Measurements from ENCODE around the gene BCAS1. TPM values are rescaled to one million over a fixed set of nuclear protein-coding genes. Genes with fewer than 3 reads are reported as not detected.

The BCAS1 gene, protein sequence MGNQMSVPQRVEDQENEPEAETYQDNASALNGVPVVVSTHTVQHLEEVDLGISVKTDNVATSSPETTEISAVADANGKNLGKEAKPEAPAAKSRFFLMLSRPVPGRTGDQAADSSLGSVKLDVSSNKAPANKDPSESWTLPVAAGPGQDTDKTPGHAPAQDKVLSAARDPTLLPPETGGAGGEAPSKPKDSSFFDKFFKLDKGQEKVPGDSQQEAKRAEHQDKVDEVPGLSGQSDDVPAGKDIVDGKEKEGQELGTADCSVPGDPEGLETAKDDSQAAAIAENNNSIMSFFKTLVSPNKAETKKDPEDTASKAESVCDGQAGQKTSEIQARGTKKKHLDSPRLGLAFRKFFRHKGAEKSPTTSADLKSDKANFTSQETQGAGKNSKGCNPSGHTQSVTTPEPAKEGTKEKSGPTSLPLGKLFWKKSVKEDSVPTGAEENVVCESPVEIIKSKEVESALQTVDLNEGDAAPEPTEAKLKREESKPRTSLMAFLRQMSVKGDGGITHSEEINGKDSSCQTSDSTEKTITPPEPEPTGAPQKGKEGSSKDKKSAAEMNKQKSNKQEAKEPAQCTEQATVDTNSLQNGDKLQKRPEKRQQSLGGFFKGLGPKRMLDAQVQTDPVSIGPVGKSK
- total RNA-seq: 1 to 10 TPM in 1 of 7 donors, under 1 TPM in 4, not detected in 2; 0.23 to 1.3 (median 0.44) TPM
- polyA plus RNA-seq: under 1 TPM; 0.33 to 0.99 (median 0.93) TPM
- long read RNA-seq, donor 1: 0 reads
- long read RNA-seq, donor 2: 0 reads

DNA sequence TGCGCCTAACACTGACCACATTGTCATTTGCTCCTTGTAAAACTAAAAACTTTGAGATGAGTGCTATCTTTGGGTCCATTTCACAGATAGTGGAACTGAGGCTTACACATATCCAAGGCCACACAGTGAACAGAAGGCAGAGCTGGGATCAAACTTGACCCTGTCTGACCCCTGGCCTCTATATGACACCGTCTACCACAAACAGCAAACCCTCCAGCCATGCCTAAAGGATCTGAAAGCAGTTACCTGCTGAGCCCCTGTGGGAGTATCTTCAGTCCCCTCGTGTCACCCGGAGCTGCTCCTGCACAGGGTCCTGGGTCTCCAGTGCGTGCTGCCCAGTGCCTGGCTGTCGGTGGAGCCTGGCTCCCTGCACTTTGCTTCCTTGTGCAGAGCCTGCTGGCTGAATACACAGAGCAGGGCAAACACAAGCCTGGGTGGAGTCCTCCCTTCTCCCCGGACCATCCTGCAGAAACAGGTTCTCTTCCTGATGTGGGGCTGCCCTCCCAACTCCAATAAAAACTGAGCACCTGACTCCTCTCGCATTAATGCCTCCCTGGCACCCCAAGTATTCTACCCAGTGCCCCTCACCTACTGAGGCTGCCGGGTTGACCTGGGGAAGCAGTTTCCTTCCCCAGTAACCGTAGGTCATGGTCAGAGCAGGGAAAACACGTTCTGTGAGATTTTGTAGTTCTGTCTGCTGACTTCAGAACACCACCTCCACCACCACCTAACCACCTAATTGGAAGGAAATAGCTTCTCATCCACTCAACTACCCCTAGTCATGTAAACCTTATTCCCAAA is at the start of gene BCAS1:
TSS of gene BCAS1 (minus strand) at position 408 of the 801 bp plus-strand sequence. CDS start 11,876 bp downstream, outside the sequence.
- TF ChIP-seq POLR2A (IDR thresholded peaks at IDR 0.05) (no peak), POLR2AphosphoS5 (IDR thresholded peaks at IDR 0.05) (no peak)
- TF ChIP-seq, protein P1, sequence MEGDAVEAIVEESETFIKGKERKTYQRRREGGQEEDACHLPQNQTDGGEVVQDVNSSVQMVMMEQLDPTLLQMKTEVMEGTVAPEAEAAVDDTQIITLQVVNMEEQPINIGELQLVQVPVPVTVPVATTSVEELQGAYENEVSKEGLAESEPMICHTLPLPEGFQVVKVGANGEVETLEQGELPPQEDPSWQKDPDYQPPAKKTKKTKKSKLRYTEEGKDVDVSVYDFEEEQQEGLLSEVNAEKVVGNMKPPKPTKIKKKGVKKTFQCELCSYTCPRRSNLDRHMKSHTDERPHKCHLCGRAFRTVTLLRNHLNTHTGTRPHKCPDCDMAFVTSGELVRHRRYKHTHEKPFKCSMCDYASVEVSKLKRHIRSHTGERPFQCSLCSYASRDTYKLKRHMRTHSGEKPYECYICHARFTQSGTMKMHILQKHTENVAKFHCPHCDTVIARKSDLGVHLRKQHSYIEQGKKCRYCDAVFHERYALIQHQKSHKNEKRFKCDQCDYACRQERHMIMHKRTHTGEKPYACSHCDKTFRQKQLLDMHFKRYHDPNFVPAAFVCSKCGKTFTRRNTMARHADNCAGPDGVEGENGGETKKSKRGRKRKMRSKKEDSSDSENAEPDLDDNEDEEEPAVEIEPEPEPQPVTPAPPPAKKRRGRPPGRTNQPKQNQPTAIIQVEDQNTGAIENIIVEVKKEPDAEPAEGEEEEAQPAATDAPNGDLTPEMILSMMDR (IDR thresholded peaks at IDR 0.05 in 8 of 11, conservative IDR thresholded peaks at IDR 0.05 in 3 of 11): no peak
- intact Hi-C loops (cut with DNase I; ENCODE audit: low total_unique reads): no loop called here
- H3K4me1 ChIP-seq: no peaks in the 10 kb centered on the region
- 65 to 83% (median 76%) methylated on average over 7 to 11 of the region's 11 CpGs for WGBS, 5 donors
- no peaks in the 10 kb centered on the region for H3K9me3 ChIP-seq
- H3K27me3 ChIP-seq (replicated peaks in 1 of 7): no peaks in the 10 kb centered on the region
- H3K36me3 ChIP-seq: no peaks in the 10 kb centered on the region
- no peak within 1 kb of the TSS for H3K27ac ChIP-seq
- DNase-seq: no peak
- no peak within 1 kb of the TSS for H3K4me3 ChIP-seq

DNA sequence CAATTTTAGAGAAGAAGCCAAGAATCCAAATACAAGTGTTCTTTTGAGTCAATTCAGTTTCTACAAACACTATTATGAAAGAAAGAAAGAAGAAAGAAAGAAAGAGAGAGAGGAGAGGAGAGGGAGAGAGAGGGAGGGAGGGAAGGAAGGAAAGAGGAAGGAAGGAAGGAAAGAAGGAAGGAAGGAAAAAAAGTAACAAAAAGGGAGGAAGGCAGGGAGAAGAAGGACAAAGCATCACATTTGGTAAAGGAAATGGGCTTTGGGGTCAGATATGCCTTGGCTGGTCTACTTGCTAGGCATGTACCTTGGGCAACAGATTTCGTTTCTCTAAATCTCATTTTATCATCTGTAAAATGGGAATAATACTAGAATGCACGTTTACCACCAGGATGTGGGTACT is 49.4 kb upstream of the BCAS1 start:
- TF ChIP-seq POLR2A (IDR thresholded peaks at IDR 0.05) (no peak), POLR2AphosphoS5 (IDR thresholded peaks at IDR 0.05) (no peak)
- TF ChIP-seq, protein P1 (IDR thresholded peaks at IDR 0.05 in 8 of 11, conservative IDR thresholded peaks at IDR 0.05 in 3 of 11): no peak
- H3K4me3 ChIP-seq: no peak overlapping the region
- H3K4me1 ChIP-seq: peaks cover 0 to 10% (median 0%) of the 10 kb centered on the region in 6 donors
- H3K36me3 ChIP-seq: no peaks in the 10 kb centered on the region
- H3K9me3 ChIP-seq: no peaks in the 10 kb centered on the region
- H3K27ac ChIP-seq: no peak overlapping the region
- intact Hi-C loops (cut with DNase I; ENCODE audit: low total_unique reads): no loop called here
- H3K27me3 ChIP-seq (replicated peaks in 1 of 7): no peaks in the 10 kb centered on the region
- 50 to 76% (median 64%) methylated on average over 2 of the region's 2 CpGs for WGBS, 5 donors
- DNase-seq: no peak

DNA sequence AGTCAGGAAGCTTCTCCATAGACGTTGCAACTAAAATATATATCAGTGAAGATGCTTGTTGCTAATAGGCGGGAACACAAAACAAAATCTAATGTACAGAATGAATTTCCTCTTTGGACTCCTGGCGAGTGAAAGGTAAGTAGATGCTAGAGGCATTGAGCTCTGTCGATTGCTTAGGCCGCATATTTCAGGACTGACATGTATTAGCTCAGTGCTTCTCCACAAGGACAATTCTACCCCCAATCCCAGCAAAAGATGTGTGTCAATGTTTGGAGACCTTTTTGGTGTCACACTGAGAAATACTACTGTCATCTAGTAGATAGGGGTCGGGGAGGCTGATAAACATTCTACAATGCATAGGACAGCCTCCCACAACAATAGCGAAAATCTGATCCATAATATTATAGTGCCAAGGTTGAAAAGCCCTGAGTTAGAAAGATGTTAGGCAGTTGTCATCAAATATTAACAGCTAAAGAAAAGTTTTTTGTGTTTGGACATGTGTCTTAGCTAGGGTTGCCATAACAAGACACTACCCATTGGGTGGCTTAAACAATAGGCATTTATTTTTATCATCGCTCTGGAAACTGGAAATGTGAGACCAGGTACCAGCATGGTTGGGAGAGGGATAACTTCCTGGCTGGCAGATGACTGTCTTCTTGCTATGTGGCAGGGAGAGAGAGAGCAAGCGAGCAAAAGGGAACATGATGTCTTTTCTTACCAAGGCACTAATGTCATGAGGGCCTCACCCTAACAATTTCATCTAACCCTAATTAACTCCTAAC is 48.0 kb upstream of the BCAS1 start:
- no peak overlapping the region for H3K27ac ChIP-seq
- H3K9me3 ChIP-seq: no peaks in the 10 kb centered on the region
- H3K36me3 ChIP-seq: no peaks in the 10 kb centered on the region
- 77 to 83% (median 78%) methylated on average over 9 of the region's 9 CpGs for WGBS, 5 donors
- DNase-seq: no peak
- intact Hi-C loops (cut with DNase I; ENCODE audit: low total_unique reads): no loop called here
- no peak for TF ChIP-seq POLR2AphosphoS5 (IDR thresholded peaks at IDR 0.05)
- TF ChIP-seq, protein P1 (IDR thresholded peaks at IDR 0.05 in 8 of 11, conservative IDR thresholded peaks at IDR 0.05 in 3 of 11): no peak
- TF ChIP-seq POLR2A (IDR thresholded peaks at IDR 0.05): no peak
- peaks cover 0 to 10% (median 0%) of the 10 kb centered on the region in 6 donors for H3K4me1 ChIP-seq
- no peaks in the 10 kb centered on the region for H3K27me3 ChIP-seq (replicated peaks in 1 of 7)
- no peak overlapping the region for H3K4me3 ChIP-seq
